Neural cell (in vitro differentiated cells): ENCODE data around the gene RBP5. TPM values are rescaled to one million over a fixed set of nuclear protein-coding genes. Genes with fewer than 3 reads are reported as not detected.

ENCODE experiments used
- H2AFZ ChIP-seq: fragments of 200-600, 300-800 bp; sonication (generic), shearing (Covaris generic); 2 replicates; pipeline ENCODE4 v1.6.0; 2014; ENCODE audit warnings: low read depth, mild to moderate bottlenecking, antibody characterized with exemption, low read length, moderate library complexity
- H3F3A ChIP-seq: fragments of 200-600 bp; shearing (Covaris generic); 2 replicates; pipeline ENCODE4 v1.6.1; 2016; ENCODE audit warnings: mild to moderate bottlenecking, moderate library complexity, mixed read lengths, antibody characterized with exemption, low read length; ENCODE audit not compliant: insufficient read depth, poor library complexity, severe bottlenecking
- H3K27ac ChIP-seq: fragments of 200-600, 300-800 bp; sonication (generic), shearing (Covaris generic); 2 replicates; pipeline ENCODE4 v1.5.1; 2014; ENCODE audit warnings: mild to moderate bottlenecking, low read length, moderate library complexity
- H3K27me3 ChIP-seq: fragments of 300-800, 200-600 bp; sonication (generic), shearing (Covaris generic); 2 replicates; pipeline ENCODE4 v1.6.0; 2014; ENCODE audit warnings: mild to moderate bottlenecking, low read depth, low read length, moderate library complexity; ENCODE audit not compliant: insufficient read depth
- H3K36me3 ChIP-seq: fragments of 300-800, 200-600 bp; sonication (generic), shearing (Covaris generic); 2 replicates; pipeline ENCODE4 v1.5.1; 2014; ENCODE audit warnings: mild to moderate bottlenecking, antibody characterized with exemption, low read length, moderate library complexity; ENCODE audit not compliant: insufficient read depth
- H3K4me2 ChIP-seq: fragments of 300-800, 200-600 bp; sonication (generic), shearing (Covaris generic); 2 replicates; pipeline ENCODE4 v1.6.0; 2014; ENCODE audit warnings: mild to moderate bottlenecking, low read length
- H3K4me3 ChIP-seq: fragments of 300-800, 200-600 bp; sonication (generic), shearing (Covaris generic); 2 replicates; pipeline ENCODE4 v1.5.1; 2014; ENCODE audit warnings: mild to moderate bottlenecking, low read length, moderate library complexity
- H3K79me2 ChIP-seq: fragments of 200-600 bp; shearing (Covaris generic); replicated peaks from 2 replicates; pipeline ENCODE4 v1.6.0; 2014; ENCODE audit warnings: mild to moderate bottlenecking, low read length, moderate library complexity; ENCODE audit not compliant: insufficient read depth
- H3K9ac ChIP-seq: fragments of 300-800, 200-600 bp; sonication (generic), shearing (Covaris generic); 2 replicates; pipeline ENCODE4 v1.6.1; 2016; ENCODE audit warnings: mild to moderate bottlenecking, low read length, mixed read lengths
- H3K9me2 ChIP-seq: fragments of 200-600 bp; shearing (Covaris generic); 2 replicates; pipeline ENCODE4 v1.6.1; 2016; ENCODE audit warnings: mild to moderate bottlenecking, low read length, mixed read lengths; ENCODE audit not compliant: insufficient read depth
- H3K9me3 ChIP-seq: fragments of 200-600, 300-800 bp; sonication (generic), shearing (Covaris generic); 2 replicates; pipeline ENCODE4 v1.6.1; 2016; ENCODE audit warnings: mild to moderate bottlenecking, mixed run types, low read length, moderate library complexity, mixed read lengths
- H4K20me1 ChIP-seq: fragments of 200-600 bp; shearing (Covaris generic); 2 replicates; pipeline ENCODE4 v1.6.1; 2016; ENCODE audit warnings: mild to moderate bottlenecking, mixed run types; ENCODE audit not compliant: insufficient read depth
- CTCF ChIP-seq: fragments of 450-650 bp; IDR thresholded peaks from 2 replicates; pipeline ENCODE4 v1.5.1; 2014; ENCODE audit warnings: antibody characterized with exemption, mild to moderate bottlenecking, moderate library complexity; ENCODE audit not compliant: poor library complexity, severe bottlenecking
- EP300 ChIP-seq: fragments of 450-650 bp; conservative IDR thresholded peaks from 2 replicates; pipeline ENCODE4 v1.6.1; 2014; ENCODE audit warnings: antibody characterized with exemption, mild to moderate bottlenecking, moderate library complexity; ENCODE audit not compliant: poor library complexity, severe bottlenecking
- EZH2 ChIP-seq: fragments of 200-600, 300-800 bp; shearing (Covaris generic), sonication (generic); IDR thresholded peaks from 2 replicates; pipeline ENCODE4 v1.6.1; 2014; ENCODE audit warnings: antibody characterized with exemption, low read length, borderline replicate concordance, mild to moderate bottlenecking; ENCODE audit not compliant: insufficient read depth, poor library complexity, severe bottlenecking
- MXI1 ChIP-seq: fragments of 450-650 bp; conservative IDR thresholded peaks from 2 replicates; pipeline ENCODE4 v1.6.1; 2014; ENCODE audit warnings: antibody characterized with exemption, mild to moderate bottlenecking; ENCODE audit not compliant: poor library complexity, severe bottlenecking
- POLR2AphosphoS5 ChIP-seq: IDR thresholded peaks from 2 replicates; pipeline ENCODE4 v1.6.1; 2012
- RAD21 ChIP-seq: fragments of 450-650 bp; conservative IDR thresholded peaks from 2 replicates; pipeline ENCODE4 v1.6.1; 2014; ENCODE audit warnings: antibody characterized with exemption, mild to moderate bottlenecking, moderate library complexity
- REST ChIP-seq: IDR thresholded peaks from 2 replicates; pipeline ENCODE4 v1.6.1; 2012; ENCODE audit warnings: borderline replicate concordance
- SMC3 ChIP-seq: fragments of 450-650 bp; conservative IDR thresholded peaks from 2 replicates; pipeline ENCODE4 v1.6.1; 2014; ENCODE audit warnings: antibody characterized with exemption, mild to moderate bottlenecking, moderate library complexity; ENCODE audit not compliant: poor library complexity
- TAF1 ChIP-seq: IDR thresholded peaks from 2 replicates; pipeline ENCODE4 v1.6.1; 2012; ENCODE audit warnings: low read depth
- polyA plus RNA-seq: library from polyadenylated mRNA; depleted of rRNA; stranded (reverse); fragments of >200 nt; gene quantifications from 2 replicates; pipeline ENCODE4 v1.2.3, GENCODE V29; 2014

RBP5 gene
- polyA plus RNA-seq, 1 donor from 2014 or later: 1.9 TPM

- Histone ChIP-seq H3K4me3 (no peak overlapping the region), H3K9ac (no peak overlapping the region), H3K9me2 (no peaks in the 10 kb centered on the region), H3K4me2 (no peak overlapping the region), H3K9me3 (no peaks in the 10 kb centered on the region), H3K36me3 (no peaks in the 10 kb centered on the region), H3K79me2 (no peaks in the 10 kb centered on the region), H4K20me1 (no peaks in the 10 kb centered on the region), H3K27ac (no peak overlapping the region), H3K27me3 (no peaks in the 10 kb centered on the region), H3F3A (no peaks in the 10 kb centered on the region), H2AFZ (no peak overlapping the region)
- no peak for TF ChIP-seq CTCF
- no peak for TF ChIP-seq REST
- TF ChIP-seq MXI1: no peak
- TF ChIP-seq EP300: no peak
- TF ChIP-seq SMC3: no peak
- TF ChIP-seq POLR2AphosphoS5: no peak
- no peak for TF ChIP-seq TAF1
- TF ChIP-seq RAD21: no peak
- TF ChIP-seq EZH2: no peak
Observed at GRCh38 chr12:7081037-7081436, 47.7 kb downstream of the RBP5 start.

- Histone ChIP-seq H3F3A (no peaks in the 10 kb centered on the region), H3K9me3 (no peaks in the 10 kb centered on the region), H3K9me2 (no peaks in the 10 kb centered on the region), H3K36me3 (no peaks in the 10 kb centered on the region), H4K20me1 (no peaks in the 10 kb centered on the region), H3K27ac (no peak overlapping the region), H3K4me2 (no peak overlapping the region), H2AFZ (no peak overlapping the region), H3K27me3 (no peaks in the 10 kb centered on the region), H3K79me2 (no peaks in the 10 kb centered on the region), H3K4me3 (no peak overlapping the region), H3K9ac (no peak overlapping the region)
- no peak for TF ChIP-seq REST
Observed at GRCh38 chr12:7079826-7080125, 48.9 kb downstream of the RBP5 start.
